GM21423 (cell line): Measurements from ENCODE around the gene PWP1.
"Not testable (repeated sequence)": the region's sequence is repeated elsewhere in the genome, so short reads cannot be mapped to it uniquely, and the experiment has no call there.

ENCODE experiments used
- ATAC-seq: cut with Tn5 transposase; IDR thresholded peaks from one replicate; pipeline ENCODE4 v1.9.1; 2021; ENCODE audit warnings: mild to moderate bottlenecking, moderate library complexity; ENCODE audit not compliant: unreplicated experiment

Gene PWP1

DNA sequence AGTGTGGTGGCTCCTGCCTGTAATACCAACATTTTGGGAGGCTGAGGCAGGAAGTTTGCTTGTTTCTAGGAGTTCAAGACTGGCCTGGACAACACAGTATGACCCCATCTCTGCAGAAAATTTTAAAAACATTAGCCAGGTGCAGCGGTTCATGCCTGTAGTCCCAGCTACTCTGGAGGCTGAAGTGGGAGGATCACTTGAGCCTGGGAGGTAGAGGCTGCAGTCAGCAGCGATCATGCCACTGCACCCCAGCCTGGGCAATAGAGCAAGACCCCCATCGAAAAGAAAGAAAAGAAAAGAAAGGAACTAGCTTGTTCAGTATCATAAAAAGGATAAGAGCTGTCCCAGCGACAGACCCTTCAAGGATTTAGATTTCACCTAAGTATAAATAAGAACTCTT is 18.1 kb upstream of the PWP1 start:
- ATAC-seq: no peak

DNA sequence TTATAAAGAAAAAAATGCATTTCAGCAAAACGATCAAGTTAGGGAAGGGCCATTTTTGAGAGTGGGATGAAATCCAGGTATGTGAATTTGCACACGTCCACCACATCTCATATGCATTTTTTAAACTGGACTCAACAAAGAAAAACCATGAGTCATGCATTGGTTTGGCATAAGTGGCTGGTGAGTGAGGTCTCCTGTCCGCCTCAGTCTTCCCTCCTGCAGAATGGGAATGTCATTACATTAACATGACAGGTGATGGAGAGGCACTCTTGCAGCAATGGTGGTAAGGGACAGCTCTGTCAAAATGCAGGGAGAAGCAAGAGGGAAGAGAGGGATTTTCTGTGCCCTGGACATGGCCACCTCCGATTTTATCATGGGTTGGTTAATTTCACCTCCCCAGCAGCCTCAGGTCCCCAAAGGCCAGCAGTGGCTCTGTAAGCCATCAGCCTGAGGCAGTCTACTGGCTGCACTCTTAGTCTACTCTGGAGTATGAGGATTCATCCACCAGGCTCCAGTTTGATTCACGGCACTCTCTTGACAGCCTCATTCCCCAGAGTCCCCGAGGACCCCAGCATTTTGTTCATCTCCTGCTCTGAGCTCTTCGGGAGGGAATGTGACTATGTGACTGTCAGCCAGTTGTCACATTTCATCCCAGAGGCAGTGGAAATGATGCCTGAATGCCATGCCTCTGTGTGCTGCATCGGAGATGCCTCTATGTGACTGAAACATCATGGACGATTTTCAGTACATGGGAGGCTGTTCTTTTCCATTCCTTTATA is 17.1 kb upstream of the PWP1 start:
- ATAC-seq: no peak

DNA sequence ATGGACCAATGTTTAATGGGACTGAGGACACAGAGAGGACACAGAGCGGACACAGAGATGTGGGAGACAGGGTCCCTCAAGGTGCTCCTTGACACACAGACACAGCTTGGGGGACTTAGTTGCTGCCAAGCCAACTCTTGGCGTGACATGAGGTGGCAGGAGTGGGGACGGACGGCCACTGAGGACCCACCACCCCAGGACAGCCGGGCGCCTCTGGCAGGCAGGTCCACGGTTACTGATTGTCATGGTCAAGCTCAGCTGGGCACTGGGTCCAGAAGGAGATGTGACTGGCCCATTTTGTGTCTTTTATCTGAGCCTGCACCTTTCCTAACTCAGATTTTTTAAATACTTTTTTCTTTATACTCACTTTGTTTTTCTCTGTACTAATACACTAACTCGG is 15.7 kb upstream of the PWP1 start:
- ATAC-seq: no peak

DNA sequence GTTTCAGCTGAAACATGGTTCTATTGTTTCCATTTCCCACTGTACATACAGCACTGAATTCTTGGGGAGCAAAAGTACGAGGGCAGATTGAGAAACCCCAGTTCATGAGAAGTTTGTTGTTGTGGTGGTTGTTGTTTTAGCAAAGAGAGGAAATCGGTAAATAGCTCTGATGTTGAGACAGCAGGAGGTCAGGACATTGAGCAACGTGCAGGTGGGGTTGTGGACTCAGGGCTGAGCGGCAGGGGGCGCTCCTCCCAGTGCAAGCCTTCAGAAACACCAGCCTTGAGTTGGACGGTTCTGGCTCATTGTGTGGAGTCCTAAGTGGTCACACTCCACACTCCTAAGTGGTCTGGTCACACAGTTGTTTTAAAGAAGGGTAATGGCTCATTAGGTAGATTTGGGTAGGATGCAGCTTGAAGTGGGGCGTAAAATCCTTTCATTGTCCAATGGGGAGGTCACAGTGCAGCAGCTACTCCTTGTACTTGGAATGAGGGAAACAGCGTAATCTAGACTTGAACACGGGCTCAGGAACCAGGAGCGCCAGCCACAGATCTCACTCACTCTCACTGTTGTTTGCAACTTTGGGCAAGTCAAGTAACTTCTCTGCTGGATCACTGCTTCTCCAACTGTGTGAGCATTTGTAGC is 14.5 kb upstream of the PWP1 start:
- ATAC-seq: no peak

DNA sequence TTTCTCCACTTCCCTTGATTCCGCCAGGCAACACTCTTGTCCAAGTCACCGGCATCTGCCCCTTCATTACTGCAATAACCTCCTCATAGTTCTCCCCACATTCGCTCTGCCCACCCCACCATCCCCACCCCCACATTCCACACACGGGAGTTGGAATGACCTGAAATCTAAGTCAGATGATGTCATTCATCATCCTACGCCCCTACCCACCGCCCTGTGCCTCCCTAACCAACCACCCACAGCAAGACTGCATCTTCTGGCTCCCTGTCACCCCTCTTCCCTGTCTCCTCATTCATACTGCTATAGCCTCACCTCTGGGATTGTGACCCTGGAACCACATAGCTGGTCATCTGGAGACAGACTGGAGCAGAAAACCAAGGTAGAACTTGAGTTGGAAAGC is 7.9 kb upstream of the PWP1 start:
- no peak for ATAC-seq

DNA sequence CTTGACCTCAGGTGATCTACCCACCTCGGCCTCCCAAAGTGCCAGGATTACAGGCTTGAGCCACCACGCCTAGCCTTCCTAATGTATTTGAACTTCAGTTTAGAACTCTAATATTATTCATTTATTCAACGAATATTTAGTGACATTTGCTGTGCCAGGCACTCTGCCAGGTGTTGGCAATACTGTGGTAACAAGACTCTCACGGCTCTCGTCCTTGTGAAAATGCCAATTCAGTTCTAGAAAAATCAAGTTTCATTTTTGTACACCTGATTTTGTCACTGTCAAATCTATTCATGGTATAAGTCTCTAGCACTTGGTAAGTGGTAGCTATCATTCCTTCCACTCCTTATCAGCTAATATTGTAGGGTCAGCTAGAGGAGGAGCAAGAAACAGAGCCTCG is 6.3 kb upstream of the PWP1 start:
- no peak for ATAC-seq

DNA sequence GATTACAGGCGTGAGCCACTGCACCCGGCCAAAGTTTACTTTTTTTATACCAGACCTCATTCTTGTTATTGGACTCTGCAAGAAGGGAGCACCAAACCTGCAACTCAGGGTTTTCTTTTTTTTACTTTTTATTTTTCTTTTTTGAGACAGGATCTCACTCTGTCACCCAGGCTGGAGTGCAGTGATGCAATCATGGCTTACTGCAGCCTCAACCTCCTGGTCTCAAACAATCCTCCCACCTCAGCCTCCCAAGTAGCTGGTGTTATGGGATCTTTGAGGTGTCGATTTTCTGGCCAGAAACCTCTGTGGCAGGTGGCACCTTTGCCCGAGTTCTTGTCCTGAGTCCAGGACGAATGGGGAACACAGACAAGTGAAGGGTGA is 4.2 kb upstream of the PWP1 start:
- no peak for ATAC-seq

DNA sequence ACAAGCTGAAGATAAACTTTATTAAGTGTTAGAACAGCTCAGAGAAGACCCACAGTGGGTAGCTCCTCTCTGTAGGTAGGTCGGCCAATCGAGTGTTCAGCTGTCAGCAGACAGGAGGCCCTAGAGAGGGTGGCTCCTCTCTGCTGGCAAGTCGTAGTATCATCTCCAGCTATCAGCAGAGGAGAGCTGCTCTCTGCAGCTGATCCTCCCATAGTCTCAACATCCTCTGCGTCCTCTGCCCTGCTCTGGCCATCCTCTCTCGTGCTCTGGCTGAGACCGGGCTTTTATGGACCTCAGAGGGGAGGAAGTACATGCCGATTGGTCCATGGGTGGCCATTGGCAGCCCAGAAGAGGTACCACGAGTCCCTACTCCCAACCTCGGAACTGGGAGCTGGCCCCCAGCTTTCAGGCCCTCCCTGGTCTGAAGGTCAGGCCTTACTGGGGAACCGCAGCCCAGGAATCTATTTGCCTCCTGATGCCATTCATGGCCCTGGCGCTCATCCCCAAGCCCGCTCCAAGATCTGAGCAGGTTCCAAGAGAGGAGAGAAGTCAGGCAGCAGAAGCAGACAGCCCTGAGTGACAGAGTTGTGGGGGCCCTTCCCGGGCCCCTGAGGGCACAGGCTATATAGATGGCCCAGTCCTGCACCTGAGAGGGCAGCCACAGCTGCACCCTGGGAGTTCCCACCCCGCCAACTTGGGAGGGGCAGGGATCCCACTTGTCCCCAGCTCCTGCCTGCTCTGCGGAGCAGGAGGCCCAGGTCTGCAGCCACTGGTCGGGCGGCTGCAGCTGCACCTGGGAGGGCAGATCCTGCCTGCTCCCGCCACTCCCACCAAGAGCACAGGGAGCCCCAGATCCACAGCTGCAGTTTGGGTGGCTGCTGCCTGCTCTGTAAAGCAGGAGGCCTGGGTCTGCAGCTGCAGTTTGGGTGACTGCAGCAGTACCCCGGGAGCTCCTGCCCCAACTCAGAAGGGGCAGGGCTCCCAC is 3.5 kb upstream of the PWP1 start:
- ATAC-seq: no peak

DNA sequence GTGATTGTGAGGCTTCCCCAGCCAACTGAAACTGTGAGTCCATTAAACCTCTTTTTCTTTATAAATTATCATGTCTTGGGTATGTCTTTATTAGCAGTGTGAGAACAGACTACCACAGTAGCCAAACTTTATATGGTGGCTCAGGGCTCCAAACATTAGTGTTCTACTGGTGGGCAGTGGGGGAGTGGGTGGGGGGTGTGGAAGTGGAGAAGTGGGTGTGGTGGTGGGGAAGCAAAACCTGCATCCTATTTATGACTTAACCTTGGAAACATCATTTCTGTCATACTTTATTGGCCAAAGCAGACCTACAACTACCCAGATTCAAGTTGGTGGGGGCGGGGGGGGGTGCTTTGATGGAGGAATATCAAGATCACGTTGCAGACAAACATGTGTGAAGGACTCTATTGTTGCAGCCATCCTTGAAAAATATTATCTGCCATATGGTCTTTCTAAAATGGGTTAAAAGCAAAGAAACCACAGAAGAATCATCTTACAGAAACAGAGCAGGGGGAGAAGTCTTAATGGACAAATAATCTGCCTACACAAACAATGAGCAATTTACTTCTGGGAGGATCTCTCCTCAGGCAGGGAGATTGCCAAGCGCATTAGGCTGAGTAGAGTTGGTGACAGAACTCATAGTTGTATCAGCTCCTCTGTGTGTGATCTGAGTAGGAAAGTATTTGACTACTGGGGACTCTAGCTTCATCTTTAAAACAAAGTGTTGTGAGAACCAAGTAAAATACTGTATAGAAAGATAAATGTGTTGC is 1.4 kb upstream of the PWP1 start:
- ATAC-seq: no peak

DNA sequence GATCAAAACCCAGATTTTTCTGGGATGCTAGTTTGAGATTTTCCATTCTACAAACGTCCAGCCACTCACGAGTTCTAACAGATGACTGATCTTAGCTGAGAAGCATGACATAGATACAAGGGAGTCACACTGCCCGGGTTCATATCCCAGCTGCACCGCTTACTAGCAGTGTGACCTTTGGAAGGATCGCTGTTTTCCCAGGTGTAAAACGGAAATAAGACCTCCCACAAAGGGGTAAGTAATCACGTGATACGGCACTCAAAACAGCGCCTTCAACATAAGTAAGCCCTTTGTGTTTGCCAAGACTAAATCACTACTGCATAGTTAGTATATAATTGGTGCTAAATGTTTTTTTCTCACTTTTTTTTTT is 624 bp upstream of the PWP1 start:
- ATAC-seq: no peak

DNA sequence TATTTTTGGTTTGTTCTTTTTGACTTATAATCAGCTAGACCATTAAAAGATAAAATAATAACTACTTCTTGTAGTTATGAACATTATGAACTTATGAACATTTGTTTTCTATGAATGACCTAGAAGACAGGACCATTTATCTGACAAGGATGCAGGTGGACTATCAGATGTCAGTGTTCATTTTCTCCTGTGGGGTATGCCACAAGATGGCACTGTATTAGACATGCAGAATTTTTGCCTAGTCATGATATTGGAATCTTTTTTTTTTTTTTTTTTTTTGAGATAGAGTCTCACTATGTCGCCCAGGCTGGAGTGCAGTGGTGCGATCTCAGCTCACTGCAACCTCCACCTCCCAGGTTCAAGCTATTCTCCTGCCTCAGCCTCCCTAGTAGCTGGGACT is 10.2 kb downstream of the PWP1 start:
- not testable (repeated sequence) for ATAC-seq

DNA sequence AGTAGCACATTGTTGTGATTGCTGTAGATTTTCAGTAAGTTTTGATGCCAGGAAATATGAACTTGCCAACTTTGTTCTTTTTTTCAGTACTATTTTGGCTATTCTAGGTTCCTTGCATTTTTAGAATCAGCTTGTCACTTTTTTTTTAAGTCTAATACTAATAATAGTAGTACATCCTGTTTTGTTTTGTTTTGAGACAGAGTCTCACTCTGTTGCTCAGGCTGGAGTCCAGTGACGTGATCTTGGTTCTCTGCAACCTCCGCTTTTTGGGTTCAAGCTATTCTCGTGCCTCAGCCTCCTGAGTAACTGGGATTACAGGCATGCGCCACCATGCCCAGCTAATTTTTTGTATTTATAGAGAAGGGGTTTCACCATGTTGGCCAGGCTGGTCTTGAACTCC is 16.5 kb downstream of the PWP1 start:
- ATAC-seq: no peak

DNA sequence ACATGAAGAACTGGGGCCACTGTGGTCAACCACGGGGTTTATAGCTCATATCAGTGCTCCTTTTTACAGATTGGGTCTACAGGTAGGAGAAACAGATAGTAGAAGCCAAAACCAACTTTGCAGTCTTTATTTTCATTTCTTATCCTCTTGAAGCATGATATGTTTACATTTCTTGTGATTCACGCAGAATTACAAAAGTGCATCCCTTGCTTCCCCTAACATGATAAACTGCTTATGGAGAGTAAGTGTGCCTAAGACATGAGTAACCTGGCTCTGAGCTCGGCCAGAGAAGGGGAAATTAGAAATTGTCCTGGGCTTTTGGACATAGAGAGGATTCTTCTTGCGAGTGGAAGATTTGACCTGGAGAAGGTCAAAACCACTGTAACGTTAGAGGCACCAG is 18.4 kb downstream of the PWP1 start:
- no peak for ATAC-seq

DNA sequence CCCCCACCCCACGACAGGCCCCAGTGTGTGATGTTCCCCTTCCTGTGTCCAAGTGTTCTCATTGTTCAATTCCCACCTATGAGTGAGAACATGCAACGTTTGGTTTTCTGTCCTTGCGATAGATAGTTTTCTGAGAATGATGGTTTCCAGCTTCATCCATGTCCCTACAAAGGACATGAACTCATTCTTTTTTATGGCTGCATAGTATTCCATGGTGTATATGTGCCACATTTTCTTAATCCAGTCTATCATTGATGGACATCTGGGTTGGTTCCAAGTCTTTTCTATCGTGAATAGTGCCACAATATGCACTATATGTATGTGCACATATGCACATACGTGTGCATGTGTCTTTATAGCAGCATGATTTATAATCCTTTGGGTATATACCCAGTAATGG is 19.9 kb downstream of the PWP1 start:
- not testable (repeated sequence) for ATAC-seq

DNA sequence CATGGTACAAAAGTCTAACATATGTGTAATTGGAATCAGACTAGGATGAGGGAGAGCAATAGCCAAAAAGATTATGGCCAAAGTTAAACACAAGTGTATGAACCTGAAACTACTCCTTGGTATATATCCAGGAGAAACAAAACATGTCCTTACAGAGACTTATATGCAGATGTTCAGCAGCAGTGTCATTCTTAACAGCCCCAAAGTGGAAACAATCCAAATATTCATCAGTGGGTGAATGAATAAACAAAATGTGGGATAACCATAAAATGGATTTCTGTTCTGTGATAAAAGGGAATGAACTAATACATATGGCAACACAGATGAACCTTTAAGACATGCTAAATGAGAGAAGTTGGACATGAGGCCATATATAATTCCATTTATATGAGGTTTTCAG is 30.2 kb downstream of the PWP1 start:
- no peak for ATAC-seq

DNA sequence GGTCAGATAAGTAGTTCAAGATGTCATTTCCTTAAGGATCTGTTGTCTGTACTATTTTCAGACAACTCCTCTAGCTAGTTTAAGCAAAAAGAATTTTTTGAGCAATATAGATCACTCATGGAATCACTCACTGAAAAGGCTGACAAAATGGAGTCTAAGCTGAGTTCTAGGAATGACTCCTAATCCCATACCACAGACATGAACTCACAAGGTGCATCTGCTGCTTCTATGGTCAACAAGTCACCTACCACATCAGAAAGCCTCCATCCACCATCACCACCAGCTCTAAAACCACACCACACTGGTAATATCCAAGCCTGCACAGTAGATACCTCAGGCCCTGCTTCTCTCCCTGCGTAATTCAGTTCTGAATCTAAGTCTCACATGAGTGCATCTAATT is 33.0 kb downstream of the PWP1 start:
- no peak for ATAC-seq

DNA sequence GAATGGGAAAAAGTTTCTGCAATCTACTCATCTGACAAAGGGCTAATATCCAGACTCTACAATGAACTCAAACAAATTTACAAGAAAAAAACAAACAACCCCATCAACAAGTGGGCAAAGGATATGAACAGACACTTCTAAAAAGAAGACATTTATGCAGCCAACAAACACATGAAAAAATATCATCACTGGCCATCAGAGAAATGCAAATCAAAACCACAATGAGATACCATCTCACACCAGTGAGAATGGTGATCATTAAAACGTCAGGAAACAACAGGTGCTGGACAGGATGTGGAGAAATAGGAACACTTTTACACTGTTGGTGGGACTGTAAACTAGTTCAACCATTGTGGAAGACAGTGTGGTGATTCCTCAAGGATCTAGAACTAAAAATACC is 41.7 kb downstream of the PWP1 start:
- ATAC-seq: not testable (repeated sequence)

DNA sequence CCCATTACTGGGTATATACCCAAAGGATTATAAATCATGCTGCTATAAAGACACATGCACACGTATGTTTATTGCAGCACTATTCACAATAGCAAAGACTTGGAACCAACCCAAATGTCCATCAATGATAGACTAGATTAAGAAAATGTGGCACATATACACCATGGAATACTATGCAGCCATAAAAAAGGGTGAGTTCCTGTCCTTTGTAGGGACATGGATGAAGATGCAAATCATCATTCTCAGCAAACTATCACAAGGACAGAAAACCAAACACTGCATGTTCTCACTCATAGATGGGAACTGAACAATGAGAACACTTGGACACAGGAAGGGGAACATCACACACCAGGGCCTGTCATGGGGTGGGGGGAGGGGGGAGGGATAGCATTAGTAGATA is 42.1 kb downstream of the PWP1 start:
- not testable (repeated sequence) for ATAC-seq

DNA sequence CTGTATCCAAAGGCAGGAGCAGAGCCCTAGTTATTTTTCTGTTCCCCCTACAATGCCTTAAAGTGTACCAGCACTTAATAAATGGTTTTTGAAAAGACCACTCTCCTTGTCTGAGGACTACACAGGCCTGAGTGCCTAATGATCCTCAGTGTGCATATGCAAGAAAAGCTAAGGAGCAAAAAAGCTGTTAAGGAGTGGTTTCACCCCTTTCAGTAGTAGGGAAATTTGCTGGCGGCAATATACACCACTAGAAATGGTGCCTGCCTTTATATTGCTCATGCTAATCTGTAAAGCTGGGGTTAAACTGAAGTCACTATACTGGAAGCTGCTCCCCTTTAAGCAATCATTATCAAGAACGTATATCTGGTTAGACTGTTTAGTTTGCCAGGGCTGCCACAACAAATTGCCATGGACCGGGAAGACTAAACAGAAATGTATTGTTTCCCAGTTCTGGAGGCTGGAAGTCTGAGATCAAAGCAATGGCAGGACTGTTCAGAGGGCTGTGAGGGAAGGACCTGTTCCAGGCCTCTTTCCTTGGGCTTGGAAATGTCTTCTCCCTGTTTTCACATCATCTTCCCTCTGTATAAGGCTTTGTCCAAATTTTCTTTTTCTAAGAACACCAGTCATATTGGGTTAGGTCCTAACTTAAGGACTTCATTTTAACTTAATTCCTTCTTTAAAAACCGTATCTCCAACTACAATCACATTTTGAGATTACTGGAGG is 45.2 kb downstream of the PWP1 start:
- ATAC-seq: no peak

DNA sequence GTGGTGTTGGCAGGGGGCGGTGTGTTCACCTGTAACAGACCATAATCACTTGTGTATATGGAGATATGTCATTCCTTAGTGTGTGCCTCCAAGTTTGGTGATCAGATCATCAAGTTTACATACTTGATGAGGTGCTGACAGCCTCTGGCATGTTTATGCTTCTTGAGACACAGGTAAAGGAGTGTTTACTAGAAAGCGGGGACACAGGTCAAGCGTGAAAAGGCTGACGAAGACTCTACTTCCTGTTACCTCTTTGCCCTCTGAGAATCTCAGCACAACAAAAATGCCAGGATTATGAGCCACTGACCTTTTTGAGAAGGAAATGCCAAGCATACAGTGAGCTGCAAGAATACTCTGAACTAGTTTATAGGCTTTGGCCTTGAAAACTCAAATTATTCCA is 45.8 kb downstream of the PWP1 start:
- ATAC-seq: no peak
